Fibroblast of skin of left biceps (primary cell): ENCODE data around the gene CDC5L.
"Not testable (repeated sequence)": the region's sequence is repeated elsewhere in the genome, so short reads cannot be mapped to it uniquely, and the experiment has no call there.

Experiments used
- DNase-seq, 2 experiments: peaks; one replicate each; pipeline ENCODE4 v3.0.0-alpha.2; 2013; ENCODE audit warnings: low read depth in 2 of 2

Gene CDC5L

DNA sequence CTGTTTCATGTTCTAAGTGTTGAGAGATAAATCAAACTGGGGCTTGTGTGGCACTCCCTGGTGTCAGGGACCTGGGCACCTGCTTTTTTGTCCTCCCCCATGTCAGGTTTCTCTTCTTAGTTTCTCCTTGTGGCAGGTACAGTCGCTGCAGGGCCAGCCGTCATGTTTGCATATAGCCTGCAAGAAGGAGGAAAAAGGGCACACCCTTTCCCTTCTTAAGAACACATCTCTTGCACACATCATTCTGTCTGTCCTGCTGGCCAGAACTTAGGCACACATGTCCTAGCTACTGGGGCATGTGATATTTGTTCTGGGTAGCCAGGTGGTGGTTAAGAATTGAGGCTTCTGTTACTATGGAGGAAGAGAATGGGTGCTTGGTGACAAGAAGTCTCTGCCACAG is 27.9 kb downstream of the CDC5L start:
- no peak for DNase-seq

DNA sequence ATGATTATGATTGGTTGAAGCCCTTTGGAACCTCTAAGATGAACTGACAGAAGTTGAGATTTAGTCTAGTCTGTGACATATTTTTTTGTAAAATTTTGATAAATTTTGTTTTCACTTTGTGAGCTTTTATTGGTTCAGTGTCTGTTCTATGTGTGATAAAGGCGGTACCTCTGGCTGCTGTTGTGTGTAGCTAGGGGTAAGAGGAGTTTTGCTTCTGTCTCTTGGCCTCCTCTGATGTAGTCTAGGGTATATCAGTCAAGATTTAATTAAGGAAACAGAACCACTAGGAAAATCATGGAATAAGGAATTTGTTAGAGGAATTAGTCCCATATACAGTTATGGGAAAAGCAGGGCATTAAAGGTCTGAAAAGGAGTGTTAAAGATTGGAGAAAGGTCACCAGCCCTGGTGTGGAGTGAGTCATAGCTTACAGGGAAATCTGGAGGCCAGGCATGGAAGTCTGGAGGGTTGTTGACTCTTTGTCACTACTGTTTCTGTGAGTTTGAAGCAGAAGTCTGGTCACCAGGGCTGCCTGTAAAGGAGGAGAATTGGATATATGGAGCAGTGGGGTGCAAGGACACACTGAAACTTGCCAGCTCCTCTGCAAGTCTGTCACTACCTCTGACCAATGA is 28.5 kb downstream of the CDC5L start:
- DNase-seq = no peak

DNA sequence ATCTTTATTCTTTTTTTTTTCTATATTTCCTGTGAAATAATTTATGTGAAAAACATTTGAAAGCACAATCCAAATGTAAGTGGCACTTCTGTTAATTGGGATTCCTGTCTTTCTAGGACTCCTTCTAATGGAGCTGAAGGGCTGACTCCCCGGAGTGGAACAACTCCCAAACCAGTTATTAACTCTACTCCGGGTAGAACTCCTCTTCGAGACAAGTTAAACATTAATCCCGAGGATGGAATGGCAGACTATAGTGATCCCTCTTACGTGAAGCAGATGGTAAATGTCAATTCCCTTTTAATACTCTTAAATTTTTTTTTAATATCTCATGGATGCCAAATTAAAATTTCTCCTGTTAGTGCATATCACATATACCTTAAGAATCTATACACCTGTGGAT is 35.0 kb downstream of the CDC5L start:
- DNase-seq = no peak

DNA sequence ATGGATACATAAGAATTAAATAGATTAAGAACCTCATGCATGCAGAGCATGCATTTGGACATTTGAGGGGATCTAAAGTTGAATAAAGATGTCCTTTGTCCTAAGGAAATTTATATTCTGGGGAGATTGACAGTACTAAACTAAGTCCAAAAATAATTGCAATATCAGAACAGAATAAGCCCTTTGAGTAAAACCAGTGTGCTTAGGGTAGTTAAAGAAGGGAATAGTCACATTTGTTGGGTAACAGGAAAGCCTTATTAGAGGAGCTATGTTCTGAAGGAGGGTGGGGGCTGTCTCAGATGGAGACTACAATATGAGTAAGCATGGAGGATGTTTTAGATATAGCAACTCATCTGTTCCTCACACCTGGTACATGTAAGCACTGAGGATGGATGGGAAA is 35.8 kb downstream of the CDC5L start:
- no peak for DNase-seq

DNA sequence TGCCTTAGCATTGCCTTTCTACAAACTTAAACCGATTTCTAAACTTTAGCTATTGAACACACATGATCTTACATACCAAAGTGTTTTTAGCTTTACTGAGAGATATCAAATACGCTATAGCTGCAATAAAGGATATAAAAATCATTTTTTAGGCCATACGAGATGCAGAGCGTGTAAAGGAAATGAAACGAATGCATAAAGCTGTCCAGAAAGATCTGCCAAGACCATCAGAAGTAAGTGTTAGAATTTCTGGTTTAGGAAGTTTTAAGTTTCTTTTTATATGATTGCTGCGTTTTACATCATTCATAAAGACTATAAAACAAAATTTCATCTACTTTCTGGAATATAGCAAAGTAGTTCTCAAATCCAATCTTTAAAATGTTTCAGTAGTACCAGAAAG is 38.4 kb downstream of the CDC5L start:
- no peak for DNase-seq

DNA sequence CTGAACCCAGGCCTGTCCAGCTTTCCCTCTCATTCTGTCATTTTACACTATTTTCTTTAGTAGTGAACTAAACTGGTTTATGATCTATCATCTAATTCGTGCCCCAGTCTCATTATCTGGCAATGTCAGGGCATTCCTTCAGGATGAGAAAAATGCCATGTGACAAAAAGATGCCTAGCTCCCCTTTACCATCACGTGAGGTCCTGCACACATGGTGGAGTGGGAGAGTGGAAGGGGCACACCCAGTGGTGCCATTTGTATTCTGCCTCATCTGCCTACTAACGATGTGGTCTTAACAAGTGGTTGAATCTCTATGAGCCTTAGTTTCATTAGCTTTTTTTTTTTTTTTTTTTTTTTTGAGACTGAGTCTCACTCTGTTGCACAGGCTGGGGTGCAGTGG is 41.2 kb downstream of the CDC5L start:
- no peak for DNase-seq

DNA sequence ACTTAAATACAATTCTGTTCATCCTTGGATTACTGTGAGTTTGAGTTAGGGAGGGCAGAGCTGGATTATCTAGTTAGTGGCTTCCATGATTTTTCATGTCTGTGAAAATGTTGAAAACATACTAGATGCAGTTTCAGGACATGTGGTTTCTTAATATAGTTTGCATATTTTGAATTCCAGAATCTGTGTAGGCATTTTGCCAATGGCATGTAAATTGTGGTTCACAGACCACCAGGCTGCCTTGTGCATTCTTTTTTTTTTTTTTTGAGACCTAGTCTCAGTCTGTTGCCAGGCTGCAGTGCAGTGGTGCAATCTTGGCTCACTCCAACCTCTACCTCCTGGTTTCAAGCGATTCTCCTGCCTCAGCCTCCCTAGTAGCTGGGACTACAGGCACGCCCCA is 42.8 kb downstream of the CDC5L start:
- DNase-seq = peak; percentile 70 to 81

DNA sequence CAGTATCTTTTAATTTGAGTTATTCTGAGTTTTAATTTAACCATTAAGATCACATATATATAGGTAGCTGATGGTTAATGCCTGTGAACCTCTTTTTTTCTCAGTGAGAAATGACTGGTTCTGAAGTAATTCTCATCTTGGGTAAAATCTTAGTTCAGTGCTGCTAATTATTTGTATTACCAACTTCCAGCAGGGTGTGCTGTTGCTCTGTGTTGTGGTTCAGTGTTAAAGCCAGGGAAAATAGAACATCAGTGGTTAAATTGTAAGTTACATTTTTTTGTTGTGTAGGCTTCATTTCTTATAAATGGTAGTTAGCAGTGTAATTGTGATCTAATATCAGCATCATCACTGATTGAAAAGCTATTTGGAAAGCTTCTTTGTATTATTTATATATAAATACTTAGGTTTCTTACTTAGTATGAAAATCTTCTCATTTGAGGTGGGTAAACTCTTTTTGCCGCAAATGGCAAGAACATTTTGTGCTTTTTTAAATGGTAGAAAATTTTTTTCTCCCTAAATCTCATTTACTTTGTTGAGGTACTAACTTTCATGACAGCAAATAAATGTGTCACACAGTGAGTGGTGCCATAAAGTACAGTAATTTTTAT is 43.7 kb downstream of the CDC5L start:
- peak; percentile 47 to 53 for DNase-seq

DNA sequence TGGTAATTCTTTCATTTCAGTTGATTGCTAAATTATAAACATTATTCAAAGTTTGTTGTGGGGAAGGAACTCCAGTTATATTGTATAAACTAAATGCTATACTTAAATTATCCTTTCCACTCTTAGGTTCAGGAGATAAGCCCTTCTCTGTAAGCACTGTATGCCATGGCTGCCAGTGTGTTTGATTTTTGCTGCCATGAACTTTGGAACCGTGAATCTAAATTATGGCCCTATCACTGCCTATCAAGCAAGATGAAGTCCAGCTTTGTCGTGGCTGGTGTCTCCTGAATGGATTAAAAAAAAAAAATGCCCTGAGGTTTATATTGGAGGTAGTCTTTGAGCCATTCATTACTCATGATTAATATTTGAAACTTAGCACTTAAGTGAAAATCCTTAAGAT is 44.7 kb downstream of the CDC5L start:
- DNase-seq = no peak

DNA sequence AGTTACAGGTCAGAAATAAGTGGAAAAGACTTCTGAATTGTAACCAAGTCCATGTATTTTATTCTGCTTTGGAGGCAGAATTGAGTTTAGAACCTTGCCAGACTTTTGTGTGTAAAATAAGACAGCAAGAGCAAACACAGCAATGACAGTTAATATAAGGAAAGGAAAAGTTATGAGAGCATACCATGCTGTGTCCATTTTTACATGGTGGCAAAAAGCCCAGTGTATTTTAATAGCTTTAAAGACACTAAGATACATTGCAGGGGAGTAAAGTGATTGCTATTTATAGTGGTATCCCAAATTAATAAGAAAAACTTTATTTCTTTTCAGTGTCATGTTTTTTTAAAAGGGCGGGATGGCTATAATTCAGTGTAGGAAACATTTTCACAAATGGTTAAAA is 45.2 kb downstream of the CDC5L start:
- DNase-seq = no peak

DNA sequence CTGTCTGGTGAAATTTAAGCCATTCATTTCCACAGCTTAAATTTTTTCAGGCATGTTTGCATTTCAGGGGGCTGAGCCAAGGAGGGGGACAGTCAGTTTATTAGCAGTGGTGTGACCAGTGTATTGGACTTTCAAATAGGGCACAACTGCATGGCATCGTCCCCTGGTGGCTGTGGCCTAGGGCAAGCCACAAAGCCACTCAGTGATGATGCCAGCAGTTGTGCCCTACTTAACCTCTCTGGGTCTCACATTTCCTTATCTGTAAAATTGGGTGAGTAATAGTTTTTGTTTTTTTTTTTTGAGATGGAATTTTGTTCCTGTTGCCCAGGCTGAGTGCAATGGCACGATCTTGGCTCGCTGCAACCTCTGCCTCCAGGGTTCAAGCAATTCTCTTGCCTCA is 48.0 kb downstream of the CDC5L start:
- DNase-seq = no peak

DNA sequence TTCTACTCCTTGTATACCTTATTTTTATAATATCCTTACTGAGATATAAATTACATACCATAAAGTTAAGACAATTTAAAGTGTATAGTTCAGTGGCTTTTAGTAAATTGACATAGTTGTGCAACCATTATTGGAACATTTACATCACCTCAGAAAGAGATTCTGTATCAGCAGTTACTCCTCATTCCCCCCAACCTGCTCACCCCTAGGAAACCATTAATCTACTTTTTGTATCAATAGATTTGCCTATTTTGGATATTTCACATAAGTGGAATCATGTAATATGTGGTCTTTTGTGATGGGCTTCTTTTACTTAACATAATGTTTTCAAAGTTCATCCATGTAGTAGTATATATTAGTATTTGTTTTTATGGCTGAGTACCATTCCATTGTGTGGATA is 51.3 kb downstream of the CDC5L start:
- DNase-seq = no peak

DNA sequence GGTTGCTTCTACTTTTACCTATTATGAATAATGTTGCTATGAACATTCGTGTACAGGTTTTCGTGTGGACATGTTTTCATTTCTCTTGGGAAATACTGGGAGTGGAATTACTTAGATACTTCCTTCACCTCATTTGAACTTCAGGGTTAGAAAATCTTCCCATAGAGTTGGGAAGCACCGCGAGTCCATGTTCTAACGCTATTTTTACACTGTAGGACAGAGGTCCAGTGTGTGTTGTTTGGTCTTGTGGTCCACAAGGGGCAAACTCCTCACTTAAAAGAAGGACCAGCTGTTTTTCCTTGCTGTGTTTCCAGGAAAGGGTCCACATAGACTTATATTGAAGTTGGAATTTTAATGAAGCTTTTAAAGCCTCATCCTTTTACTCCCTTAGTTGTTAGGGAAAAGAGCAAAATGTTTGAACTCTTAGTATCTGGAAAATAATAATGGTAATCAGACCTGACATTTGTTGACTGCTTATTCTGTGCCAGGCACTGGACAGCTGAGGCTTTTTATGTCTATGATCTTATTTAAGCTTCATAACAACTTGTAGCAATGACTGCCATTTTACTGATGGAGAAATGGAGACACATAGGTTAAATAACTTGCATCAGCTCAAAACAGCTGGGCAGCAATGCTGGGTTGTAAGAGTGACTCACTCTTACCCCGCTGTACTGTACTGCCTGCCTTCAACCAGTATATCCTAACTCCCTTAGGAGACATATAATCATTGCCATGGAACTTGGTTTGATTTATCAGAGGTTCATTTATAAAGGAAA is 52.0 kb downstream of the CDC5L start:
- peak; percentile 57 for DNase-seq

DNA sequence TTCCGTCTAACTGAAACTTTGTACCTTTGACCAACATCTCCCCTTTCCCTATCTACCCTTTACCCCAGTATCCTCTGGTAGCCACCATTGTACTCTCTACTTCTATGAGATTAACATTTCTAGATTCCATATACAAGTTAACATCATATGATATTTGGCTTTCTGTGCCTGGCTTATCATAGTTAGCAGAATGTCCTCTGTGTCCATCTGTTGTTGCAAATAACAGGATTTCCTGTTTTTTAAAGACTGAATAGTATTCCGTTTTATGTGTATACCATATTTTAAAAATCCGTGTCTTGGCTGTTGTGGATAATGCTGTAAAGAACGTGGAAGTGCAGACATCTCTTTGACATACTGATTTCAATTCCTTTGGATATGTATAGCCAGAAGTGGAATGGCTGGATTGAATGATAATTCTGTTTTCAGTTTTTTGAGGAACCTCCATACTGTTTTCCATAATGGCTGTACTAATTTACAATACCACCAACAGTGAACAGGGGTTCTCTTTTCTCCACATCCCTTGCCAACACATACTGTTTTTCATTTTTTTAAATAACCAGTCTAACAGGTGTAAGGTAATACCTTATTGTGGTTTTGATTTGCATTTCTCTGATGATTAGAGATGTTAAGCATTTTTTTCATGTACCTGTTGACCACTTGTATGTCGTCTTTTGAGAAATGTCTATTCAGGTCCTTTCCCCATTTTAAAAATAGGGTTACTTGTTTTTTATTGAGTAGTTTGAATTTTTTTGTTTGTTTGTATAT is 53.8 kb downstream of the CDC5L start:
- DNase-seq = no peak

DNA sequence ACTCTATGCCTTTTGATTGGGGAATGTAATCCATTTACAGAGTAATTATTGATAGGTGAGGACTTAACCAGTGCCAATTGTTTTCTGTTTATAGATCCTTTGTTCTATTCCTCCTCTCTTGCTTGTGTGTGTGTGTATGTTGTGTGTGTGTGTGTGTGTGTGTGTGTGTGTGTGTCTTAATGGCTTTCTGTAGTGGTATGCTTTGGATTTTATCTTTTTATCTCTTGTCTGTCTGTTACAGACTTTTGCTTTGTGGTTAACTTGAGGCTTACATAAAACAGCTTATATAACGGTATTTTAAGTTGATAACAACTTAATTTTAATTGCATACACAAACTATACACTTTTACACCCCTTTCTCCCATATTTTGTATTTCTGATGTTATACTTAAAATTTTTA is 54.7 kb downstream of the CDC5L start:
- no peak for DNase-seq

DNA sequence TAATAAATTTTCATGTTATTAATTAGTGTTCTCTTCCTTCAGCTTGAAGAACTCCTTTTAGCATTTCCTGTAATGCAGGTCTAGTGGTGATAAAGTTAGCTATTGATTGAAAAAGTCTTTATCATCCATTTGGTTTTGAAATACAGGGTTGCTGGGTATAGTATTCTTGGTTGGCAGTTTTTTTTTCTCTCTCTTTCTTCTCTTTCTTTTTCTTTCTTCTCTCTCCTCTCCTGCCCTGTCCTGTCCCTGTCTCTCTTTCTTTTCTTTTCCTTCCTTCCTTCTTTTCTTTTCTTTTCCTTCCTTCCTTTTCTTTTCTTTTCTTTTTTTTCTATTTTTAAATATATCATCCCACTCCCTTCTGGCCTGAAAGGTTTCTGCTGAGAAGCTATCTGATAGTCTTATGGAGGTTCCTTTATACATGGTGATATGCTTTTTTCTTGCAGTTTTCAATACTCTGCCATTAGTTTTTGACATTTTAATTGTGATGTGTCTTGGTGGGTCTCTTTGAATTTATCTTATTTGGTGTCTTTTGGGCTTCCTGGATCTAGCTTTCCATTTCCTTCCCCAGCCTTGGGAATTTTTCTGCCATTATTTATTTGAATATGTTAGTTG is 55.4 kb downstream of the CDC5L start:
- DNase-seq = no peak

DNA sequence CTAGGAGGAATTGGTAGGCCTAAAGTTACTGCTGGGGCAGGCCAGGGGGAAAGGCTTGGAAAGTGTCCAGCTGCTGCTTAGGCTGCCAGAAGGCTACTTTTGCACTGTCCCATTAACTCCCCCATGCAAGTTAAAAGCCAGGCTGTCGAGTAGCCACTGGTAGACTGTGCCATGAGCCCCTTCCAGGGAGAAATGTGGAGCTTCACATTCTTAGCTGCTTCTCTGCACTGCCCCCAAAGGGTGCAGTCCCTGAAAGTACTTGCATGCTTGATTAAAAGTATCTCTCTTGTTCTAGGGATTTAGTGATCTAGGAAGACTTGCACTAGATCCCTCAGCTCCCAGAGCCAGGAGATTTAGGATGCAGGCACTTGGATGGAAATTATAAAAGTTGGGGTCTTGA is 57.3 kb downstream of the CDC5L start:
- DNase-seq = no peak

DNA sequence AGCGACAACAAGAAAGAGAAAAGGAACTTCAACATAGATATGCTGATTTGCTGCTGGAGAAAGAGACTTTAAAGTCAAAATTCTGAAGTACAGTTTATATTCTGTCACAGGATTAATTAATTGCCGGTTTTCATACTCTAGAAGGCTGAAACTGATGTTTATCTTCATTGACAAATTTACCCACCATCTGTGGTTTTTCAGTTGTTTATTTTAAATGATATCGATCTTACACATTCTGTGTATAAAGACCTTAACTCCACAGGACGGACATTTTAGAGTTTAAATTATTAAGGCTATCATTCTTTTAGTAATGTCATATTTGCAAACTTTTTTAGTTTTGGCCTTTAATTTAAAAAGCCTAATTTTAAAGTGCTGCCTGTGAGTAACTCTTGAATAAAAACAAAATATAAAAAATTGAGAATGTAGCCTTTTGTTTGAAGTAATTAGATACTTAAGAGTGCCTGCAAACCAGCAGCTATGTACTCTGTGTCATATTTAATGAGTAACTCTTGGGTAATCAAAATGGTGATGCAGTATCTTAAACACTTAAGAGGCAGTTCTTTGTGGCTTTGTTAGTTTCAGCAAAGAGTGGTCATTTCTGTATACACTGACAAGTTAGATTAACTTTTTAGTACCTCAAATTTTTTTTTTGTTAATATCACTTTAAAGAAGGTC is 59.3 kb downstream of the CDC5L start:
- peak; percentile 50 to 55 for DNase-seq

DNA sequence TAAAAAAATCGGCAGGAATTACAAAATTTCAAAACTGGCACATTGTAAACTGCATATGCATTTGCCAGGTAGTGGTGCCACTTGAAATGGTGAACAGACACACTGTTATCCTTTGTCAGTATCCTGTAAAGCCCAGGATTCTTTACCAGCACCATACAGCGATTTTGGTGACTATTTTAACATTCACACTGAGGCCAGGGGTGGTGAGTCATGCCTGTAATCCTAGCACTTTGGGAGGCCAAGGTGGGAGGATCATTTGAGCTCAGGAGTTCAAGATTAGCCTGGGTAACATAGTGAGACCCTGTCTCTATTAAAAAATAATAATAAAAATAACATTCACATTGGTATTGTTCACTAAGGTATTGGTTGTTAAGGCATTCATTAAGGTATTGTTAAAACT is 61.7 kb downstream of the CDC5L start:
- not testable (repeated sequence) for DNase-seq

DNA sequence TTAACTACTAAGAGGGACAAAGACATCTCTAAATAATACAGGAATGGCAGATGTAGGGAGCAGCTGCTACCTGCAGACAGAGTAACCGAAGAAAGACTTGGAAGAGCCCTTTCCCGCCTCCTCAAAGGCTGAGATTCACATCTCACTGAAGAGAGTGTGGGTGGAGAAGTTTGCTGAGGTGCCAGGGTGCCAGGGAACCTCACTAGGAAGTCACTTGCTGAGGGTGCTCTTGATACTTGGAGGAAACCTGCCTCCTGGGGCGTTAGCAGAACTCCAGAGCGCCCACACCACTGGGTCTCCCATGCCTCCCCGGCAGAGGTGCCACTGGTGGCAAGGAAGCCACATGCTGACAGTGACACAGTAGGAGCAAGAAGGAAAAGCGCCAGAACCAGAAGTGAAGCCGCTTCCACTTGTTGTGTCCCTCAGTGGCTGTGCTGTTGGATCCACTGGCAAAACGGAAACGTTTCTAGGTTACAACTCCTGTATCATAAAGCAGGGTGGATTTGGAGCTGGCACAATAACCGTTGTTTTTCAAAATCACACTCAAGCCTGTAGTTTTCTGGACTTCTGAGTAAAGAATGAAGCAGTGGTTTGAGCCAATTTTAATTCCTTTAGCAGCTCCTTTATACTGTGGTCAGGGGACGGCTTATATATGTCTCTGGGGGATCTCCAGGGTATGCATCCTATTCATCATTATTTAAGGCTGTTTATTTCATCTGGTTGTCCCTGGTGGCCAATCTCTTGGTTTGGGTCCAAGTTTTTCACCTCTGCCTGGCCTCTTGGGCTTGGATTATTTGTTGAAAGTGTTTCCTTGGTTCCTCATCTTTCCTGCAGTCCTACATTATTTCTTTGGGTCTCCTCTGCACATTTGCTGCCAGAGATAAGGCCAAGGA is 64.5 kb downstream of the CDC5L start:
- peak in 1 of 2 experiments; percentile 36 for DNase-seq
